ENCODE measurements around the gene B9D2.

- TF ChIP-seq CTCF (IDR thresholded peaks at IDR 0.05) (no peak), POLR2A (IDR thresholded peaks at IDR 0.05) (no peak)
These were observed 4.2 kb downstream of the B9D2 start for GRCh38 chr19:41359741-41360140.
